HG03108 (cell line): ENCODE results near the gene OAS1.

ENCODE experiments used
- ATAC-seq: cut with Tn5 transposase; IDR thresholded peaks from one replicate; pipeline ENCODE4 v1.9.1; 2021; ENCODE audit warnings: moderate library complexity; ENCODE audit not compliant: unreplicated experiment

OAS1 gene

DNA sequence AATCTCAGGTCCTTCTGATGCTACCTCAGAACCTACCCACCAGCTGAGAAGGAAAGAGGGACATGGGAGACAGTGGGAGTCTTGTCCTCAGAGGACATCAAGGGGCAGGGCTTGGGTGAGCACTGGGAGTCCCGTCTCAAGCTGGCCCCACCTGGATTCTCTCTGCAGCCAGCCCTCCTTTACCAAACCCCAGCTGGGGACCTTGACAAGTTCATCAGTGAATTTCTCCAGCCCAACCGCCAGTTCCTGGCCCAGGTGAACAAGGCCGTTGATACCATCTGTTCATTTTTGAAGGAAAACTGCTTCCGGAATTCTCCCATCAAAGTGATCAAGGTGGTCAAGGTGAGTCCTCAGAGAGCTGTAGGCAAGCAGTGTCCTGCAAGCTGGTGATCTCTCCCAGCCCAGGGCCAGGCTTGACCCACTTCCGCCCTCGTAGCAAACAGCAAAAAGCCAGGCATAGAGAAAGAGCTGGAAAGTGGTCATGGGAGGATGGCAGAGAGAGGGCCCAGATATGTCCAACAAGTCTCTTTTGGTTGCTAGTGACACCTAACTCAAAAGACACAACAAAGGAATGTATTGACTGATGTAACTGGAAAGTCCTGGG lies 57.4 kb downstream of the OAS1 start:
- no peak for ATAC-seq

DNA sequence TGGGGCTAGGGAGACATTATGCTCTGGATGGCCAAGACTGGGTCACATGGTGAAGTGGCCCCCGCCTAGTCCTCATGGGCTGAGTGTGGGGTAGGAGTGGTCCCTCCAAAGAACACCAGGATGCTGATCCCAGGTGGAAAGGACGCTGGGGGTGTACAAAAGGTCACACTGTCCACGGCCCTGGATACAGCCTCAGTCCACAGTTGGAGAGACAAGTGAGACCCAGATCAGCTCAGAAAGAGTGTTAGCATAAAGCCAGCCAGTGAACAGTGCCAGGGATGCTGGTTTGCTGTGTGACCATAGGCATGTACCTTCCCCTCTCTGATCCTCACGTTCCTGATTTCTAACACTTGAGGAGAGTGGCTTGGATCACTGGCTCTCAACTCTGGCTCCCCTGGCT lies 58.2 kb downstream of the OAS1 start:
- no peak for ATAC-seq

DNA sequence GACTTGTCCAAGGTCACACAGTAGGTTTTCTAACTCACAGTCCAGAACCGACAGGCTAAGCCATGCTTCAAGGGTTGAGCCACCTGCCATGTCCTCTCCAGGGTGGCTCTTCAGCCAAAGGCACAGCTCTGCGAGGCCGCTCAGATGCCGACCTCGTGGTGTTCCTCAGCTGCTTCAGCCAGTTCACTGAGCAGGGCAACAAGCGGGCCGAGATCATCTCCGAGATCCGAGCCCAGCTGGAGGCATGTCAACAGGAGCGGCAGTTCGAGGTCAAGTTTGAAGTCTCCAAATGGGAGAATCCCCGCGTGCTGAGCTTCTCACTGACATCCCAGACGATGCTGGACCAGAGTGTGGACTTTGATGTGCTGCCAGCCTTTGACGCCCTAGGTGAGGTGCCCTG lies 58.9 kb downstream of the OAS1 start:
- ATAC-seq = no peak

DNA sequence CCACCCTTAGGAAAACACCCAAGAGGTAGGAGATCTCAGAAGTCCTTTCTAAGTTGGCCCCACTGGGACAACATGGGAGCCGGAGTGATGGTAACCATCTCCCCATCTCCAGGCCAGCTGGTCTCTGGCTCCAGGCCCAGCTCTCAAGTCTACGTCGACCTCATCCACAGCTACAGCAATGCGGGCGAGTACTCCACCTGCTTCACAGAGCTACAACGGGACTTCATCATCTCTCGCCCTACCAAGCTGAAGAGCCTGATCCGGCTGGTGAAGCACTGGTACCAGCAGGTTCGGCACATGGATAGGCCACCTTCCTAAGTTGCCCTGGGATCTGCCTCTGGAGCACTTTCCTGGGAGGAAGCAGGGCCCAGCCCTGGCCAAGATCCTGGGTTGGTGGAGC lies 60.5 kb downstream of the OAS1 start:
- ATAC-seq = no peak

DNA sequence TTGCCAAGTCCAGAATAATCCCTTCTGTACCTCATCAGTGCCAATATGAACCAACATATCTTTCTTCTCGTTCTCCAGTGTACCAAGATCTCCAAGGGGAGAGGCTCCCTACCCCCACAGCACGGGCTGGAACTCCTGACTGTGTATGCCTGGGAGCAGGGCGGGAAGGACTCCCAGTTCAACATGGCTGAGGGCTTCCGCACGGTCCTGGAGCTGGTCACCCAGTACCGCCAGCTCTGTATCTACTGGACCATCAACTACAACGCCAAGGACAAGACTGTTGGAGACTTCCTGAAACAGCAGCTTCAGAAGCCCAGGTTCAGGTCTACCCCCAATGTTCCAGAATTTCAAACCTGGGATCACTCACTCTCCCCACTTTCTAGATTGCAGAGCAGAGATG lies 61.1 kb downstream of the OAS1 start:
- no peak for ATAC-seq
